Kidney capillary endothelial cell (primary cell): ENCODE results near the gene OVOL1.

Source experiments
- DNase-seq: peaks from one replicate; pipeline ENCODE4 v3.0.0-alpha.2; 2018; ENCODE audit warnings: low spot score

Gene OVOL1

DNA sequence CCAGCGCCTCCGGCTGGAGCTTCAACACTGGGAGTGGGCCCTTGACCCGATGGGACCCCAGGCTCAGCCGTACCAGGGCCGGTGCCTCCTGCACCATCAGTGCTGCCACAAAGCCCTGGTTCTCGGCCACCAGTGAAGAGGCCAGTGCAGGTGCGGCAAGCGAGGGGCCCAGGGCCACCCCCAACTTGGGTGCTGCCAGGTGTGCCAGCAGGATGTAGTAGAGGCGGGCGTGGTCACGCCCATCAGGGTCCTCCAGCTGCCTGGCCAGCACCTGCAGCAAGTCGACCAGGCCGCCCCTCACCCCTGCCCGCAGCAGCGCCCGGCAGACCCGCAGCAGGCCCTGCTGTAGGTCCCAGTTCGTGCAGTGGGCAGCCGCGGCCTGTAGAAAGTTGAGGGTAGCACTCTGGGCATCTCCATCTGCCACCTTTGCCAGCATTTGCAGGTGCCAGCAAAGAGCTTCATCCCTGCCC is 8.4 kb upstream of the OVOL1 start:
- no peak for DNase-seq

DNA sequence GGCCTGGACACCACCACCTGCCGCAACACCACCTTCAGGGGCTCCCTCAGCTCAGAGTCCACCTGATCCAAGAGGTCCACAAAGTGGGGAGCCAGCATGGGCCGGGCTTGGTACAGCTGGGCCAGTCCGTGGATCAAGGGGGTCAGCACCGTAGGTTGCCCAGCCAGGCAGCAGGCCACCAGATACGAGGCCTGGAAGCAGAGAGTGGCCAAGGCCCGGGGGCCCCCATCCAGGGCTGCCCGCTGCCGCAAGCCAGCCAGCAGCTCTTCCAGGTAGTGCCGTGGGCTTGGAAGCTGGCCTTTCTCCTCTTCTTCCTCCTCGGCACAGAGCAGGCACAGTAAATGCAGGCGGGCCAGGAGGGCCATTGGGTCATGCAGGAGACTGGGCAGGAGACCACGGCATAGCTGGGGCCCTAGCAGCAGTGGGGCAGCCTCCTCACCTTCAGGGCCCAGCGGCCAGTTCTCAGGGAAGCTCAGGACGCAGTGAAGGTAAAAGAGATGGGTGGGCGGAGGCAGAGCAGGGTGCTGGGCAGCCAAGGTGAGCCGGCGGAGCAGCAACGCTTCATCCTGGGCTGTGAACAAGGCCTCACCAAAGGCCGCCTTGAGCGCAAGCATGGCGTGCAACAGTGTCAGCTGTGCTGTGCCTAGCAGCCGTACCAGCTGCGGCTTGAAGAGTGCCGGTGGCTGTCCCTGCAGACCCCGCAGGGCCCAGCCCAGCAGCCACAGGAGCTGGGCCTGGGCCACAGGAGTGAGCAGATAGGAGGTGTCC is 7.8 kb upstream of the OVOL1 start:
- DNase-seq: no peak

DNA sequence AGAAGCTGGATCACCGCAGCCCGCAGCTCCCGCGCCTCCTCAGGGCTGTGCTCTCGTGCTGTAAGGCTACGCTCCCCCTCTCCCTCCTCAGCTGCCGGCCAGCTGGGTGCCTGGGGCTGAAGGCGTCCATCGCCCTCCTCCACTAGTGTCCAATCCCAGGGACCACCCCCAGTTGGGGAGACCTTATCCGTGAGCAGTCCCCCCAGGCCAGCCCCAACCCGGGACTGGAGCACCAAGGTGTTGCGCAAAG is 7.3 kb upstream of the OVOL1 start:
- no peak for DNase-seq

DNA sequence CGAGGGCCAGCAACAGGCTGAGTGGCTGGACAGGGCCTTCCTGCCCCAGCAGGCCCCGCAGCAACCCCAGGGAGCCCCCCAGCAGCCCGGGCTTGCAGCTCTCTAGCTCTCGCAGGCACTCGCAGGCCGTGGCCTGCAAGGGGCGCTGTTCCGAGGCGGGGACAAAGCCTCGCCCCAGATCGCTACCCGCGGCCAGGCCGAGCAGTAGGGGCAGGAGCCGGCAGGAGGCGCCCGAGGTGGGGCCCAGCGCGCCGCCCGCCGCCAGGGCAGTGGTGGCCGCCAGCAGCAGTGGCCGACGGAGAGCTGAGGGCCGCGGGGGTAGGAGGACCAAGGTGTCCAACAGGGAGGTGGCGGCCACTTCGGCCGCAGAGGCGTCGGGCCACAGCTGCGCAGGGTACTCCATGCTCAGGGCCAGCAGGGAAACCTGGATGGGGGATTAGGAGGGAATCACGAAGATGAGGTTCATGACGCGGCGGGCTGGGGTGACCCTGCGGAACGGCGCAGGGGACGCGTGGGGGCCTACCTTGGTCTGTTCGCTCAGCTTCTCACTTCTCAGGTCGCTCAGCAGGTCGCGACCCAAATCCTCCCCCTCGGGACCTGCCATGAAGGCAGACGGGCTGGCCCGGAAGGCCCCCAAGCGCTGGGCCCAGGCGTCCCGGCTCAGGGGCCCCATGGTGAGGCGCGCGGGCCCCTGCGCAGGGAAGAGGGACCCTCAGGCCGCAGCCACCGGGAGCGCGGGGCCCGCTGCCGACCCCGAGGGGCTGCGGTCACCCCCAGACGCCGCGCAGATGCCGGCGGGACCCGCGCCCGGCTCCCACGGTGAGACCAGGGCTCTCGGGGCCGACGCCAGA is 6.7 kb upstream of the OVOL1 start:
- peak; percentile 85 for DNase-seq

DNA sequence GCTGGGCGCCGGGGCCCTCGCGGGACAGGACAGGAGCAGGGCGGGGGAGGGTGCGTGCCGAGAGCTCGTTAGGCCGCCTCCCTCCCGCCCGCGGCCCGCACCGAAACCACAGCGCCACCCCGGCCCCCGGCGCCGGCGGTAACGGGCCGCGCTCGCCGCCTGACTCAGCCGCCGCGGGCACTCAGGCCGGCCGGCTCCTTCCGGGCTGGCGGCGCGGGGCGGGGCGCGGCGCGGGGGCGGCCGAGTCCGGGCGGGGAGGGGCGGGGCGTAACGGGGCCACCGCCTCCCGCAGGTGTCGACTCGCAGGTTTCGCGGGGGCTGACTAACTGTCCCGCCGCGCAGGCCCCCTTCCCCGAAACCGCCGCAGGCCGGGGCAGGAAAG is 6.1 kb upstream of the OVOL1 start, which contains the start of gene AP5B1:
AP5B1 (minus strand) TSS at position 207 of the 382 bp plus-strand sequence. CDS start 385 bp downstream, outside the sequence.
- peak; percentile 53 for DNase-seq

DNA sequence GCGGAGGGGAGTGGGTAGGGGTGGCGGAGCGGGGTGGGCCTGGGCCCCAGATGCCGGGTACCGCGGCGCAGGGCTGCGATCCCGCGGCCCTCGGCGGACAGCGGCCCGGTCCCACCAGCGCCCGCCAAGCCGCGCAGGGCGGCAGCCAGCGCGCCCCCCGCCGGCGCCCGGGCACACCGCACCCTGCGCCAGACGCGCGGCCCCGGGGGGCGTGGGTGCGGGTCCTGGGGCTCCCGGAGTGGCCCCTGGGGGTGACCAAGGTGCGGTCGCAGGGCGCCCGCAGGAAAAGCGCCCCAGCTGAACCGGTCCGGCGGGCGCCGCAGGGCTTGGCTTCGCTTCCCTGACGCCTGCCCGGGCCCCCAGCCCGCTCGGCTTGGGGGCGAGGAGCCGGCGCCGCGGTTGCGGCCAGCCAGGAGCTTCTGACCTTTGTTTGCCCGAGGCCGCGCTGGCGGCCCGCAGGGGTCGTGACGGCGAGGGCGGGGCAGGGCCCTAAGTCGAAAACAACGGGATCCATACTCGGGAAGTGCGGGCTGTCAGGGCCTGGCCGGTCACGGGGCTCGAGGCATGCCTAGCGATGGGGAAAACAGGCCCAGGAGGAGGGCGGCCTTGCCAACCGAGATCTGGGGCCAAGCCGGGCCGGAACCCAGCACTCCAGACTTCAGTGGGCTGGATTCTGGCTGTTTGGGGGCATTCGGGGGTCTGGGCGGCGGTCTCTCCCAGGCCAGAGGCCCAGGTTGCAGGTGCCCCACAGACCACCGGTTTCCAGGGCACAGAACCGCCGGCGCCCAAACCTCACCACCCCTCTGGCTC is 5.5 kb upstream of the OVOL1 start:
- DNase-seq: peak; percentile 28

DNA sequence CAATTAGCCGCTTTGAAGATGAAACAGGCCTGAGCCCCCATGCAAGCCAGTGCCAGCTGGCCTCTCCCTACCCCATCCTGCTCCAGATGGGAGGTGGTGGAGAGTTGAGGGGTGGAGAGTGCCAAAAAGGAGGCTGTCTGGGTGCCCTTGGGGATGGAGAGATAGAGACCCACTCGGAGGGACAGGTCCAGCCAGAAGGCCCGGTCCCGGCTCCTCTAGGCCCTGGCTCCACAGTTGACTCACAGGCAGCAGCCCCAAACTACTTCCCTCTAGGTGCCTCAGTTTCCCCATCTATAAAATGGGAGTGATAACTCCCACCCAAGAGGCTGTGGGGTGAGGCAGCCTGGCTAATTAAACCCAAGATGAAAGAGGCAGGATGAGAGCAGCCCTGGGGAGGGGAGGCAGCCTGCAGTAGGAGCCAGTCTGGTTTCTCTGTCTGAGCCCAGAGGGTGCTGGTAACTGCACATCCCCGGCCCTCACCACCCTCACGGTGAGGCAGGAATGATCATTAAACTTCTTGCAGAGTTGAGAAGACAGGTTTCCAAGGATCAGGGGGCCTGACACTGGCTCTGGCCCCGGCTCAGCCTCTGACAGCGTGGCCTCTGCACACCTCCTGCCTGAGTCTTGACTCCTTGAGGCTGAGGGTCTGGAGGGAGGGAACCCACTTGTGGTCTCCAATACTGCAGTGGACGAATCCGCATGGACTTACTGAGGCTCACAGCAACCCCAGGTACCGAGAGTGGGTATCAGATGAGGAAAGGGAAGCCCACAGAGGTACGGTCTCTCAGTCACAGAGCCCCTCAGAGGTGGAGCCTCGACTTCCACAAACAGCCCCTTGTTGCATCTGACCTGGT is 4.7 kb upstream of the OVOL1 start:
- no peak for DNase-seq

DNA sequence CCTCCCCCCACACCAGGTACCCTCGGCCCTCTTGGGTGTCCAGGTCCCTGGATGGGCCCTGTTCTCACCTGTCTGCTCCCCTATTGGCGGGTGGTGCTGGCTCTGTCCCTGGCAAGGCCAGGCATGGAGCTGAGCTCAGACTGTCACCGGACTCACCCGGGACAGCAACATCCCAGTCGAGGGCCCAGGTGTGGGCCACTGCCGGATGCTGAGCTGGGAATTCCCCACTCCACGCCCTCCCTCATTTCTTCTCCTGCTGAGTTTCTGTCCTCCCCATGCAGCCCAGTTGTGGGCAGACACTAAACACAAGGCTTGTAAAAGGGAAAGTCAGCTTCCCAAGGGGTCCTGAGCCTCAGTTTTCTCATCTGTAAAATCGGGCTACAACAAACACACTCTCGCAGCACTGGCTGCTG is 4.0 kb upstream of the OVOL1 start:
- no peak for DNase-seq

DNA sequence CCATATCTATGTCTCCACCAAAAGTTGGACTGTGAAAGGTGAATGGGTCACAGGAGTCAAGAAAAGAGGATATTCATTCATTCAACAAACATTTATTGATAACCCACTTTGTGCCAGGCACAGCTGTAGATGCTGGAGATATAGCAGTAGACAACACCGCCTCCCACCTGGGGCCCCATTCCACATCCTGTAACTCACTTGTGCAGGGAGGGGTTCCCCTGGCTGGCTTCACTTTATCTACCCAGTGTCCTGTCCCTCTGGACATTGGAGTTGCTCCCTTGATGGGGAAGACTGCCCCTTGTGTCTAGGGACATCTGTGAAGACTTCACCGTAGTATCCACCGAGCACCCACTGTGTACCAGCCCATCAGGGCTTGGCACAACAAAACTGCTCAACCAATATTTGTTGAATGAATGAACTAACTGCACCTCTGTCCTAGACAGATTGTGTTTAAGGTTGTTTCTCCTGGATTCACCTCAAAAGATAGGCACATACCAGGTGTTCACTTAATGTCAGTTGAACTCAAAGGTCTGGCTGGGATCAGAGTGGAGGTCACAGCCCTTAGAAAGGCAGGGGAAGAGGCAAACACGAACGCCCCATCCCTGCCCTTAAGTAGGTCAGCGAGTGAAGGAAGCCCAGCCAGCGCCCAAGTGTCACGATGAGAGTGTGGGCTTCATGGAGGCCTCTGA is 1.4 kb upstream of the OVOL1 start:
- no peak for DNase-seq

DNA sequence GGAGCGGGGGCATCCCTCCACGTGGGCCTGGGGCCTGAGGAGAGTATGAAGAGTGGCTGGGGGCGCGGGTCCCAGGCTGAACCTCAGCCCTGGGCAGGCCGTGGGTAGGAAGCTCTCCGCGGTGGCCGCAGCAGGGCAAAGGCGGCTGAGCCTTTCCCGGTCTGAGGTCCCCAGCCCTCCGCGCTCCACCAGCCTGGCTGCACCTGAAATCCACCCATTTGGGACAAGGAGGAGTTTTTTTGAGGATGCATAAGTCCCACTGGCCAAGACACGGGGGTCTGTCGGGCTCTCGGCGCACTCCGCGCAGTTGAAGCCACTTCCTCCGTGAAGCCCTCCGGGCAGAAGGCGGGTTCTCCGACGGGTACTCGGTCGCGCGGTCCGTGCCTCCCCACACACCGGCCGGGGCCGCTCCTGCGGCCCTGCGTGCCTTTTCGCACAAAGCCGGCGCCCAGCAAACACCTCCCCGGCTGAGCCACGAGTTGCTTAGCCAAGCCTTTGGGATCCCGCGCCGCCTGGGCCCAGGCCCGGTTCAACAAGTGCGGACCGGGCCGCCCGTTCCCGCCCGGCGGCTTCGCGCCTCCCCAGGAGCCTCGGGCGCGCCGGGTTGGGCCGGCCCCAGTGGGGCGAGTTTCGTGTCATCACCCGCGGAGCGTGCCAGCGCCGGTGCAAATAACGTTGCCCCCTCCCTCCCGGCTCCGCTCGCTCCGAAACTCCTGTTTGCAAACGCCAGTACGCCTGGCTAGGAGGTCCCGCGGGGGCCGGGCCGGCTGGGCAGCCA is 666 bp upstream of the OVOL1 start:
- DNase-seq: no peak

DNA sequence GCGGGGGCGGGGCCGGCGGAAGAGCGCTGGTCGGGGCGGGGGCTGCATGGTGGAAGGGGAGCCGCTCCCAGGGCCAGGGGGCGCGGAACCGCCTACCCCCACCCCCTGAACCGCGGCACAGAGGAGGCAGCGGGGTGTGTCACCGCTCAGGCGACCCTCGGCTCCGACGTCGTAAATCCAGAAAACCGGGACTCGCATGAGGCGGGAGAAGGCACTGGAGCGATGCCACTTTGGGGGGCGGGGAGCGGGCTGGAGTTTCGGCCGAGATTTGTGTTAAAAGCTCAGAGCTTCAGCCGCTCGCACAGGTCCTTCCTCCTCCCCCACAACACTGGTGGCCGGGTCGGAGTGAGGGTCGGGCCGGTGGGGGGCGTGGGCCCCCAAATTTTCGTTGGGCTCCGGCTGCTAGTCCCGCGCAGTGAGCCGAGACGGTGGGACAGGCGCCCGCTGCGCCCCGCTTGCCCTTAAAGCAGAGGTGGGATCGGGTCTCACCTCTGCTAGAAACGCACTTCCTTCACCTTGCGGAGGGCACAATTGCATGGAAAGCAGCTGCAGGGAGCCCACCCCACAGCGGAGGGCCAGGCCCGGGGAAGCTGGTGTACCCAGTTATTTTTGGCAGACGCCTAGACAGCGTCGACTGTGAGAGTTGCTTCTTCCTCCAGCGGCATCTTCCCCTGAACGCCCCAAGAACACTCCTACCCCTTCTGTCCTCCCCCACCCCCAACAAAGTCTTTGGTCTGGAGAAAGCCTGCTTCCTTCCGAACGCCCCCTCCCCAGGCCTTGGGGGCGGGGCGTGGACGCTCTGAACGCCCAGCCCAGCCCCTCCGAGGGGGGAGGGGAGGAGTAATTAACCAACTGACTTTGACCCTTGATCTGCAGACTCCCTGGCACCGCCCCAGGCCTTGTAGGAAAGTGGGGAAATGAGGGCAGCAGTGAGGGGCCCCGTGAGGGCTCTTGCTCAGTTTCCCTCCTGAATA is 1.1 kb downstream of the OVOL1 start:
- no peak for DNase-seq

DNA sequence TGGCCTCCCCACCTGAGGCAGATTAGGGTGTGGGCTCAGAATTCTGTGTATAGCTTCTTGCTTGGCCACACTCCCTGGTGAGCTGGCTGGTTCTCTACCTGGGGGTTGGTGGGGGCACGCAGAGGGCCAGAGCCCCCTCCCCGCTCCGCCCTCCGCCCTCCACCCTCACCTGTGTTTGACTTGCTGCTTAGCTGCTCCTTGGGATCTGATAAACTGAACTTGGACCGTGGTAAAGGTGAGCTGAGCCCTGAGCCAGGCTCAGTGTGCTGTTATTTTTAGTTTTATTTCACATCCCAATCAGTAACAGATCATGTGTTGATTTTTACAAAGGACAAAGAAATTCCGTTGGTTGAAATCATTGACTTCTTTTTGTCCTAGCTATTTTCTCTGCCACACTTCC is 2.0 kb downstream of the OVOL1 start:
- DNase-seq: no peak

DNA sequence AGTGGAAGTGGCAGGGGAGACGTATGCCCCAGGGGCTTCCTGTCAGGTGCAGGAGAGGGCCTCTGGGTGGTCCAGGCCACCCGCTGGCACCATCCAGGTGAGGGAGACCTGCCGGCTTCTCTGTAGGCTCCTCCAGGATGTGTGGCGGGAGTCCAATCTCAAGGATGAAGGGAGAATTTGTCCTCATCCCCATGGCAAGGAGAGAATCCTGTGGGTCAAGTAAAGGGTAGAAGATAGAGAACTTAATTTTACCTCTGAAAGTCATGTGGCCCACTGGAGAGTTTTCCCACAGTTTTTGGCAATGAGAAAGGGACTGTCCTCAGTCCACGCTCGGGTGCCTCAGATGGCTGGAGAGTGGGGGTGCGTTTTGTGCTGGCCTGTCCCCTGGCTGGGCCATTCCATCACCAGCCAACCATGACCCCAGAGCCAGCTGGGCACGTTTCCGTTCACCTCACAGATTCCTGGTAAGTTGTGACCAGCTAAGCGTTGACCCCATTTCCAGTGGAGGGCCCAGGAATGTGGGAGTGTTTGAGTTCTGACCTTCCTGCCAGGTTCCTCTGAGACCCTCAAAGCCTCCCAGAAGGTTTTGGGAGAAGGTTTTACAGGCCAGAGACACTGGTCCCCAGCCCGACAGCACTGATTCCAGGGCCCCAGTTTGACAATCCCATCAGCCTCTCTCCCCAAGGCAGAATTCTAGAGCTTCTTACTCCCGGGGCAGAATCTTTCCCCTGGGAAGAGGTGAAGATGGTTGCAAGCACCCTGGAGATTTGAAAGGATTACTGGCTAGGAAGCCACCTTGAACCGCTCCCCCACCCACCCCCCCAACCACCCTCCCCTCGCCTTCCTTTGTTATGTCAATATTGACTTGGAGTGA is 2.6 kb downstream of the OVOL1 start:
- no peak for DNase-seq

DNA sequence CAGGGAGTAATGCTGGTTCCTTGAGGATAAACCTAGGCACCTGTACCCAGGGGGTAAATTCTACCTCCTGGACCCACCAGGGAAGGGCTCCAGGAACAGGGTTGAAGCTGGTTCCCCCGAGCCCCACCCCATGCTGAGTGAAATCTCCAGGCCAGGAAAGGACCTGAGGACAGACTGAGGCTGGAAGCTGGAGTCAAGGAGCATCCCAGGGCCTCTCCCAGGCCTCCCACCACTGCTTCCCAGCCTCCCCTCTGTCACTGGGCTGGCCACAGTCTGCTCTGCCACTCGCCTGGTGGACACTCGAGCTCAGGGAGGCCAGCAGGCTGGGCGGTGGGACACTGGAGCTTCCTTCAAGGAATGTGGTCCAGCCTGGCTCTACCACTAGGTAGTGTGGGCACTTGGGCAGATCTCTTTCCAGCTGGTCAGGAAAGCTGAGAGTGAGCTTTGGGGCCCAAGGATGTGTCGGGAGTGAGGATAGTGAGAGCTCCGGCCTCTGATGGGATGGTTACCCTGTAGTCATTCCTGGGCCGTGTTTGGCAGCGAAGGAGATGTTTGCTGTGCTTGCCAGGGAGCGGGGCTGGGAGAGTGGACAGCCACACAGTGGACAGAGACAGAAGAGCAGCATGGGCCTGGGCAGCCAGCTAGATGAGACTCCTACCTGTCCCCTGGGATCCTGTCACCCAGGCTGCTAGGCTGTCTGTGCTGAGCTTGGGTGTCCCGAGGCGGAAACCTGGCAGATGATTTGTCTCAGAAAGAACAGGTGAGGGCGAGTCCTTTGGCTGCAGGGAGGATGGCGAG is 3.4 kb downstream of the OVOL1 start:
- no peak for DNase-seq

DNA sequence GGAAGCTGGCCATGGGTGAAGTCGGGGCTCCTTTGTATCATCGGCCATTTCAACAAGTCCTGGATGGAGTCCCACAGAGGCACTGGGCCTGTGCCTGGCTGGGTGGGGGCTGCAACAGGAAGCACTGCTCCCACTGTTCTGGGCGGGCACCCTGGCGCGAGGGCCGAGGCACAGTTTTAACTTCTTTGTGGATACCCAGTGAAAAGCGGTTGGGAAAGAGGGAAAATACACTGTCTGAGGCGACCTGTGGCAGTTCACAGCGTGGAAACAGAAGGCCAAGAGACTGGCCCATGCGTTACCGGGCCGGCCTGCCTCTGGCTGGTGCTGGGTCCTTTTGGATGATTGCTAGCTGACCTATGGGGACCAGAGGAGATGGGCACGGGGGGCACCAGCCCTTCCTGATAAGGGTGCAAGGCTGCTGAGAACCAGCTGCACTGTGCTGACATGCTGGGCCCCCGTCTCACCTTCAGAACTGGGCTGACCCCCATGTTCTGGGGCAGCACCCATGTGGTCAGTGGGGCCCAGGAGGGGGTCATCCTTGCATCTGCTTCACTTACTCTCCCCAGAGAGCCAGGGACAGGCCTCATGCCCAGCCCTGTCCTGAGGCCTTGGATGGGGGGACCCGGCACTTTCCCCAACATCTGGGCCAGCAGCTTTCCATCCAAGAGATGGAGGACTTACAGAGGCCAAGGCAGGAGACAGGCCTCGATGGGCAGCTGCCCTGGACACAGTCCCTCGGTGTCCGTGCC is 4.2 kb downstream of the OVOL1 start:
- no peak for DNase-seq

DNA sequence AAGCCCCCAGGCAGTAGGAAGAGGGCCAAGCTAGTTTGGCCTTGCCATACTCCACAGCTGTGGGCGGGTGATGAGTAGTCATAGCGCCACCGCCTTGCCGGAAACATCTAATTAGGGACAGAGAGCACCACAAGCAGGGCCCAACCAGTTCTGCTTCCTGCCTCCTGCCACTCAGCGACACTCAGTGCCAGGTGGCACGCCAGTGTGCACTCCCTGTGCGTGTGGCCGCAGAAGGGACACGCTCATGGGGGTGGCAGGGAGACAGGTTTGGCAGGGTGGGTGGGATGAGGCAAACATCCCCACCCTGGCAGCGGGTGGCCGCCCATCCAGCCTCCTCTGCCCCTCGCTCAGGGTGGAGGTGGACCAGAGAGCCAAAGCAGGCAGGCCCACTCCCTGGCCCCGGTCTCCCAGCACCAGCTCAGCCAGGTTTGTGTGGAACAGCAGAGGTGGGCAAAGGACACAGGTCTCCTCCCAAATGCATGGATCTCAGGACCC is 4.9 kb downstream of the OVOL1 start:
- DNase-seq: no peak
